SIG-M5 treated with dmso at 0.1 percent for 504 hours (cell line): Measurements from ENCODE around the gene NEURL2.

ENCODE experiments used
- DNase-seq: peaks from one replicate; lab custom pipeline; 2025; ENCODE audit not compliant: unreplicated experiment; lab: John Stamatoyannopoulos, UW

NEURL2 gene

GRCh38 chr20:45848421-45848820 lies 42.6 kb downstream of the NEURL2 start:
- no peak for DNase-seq

DNA sequence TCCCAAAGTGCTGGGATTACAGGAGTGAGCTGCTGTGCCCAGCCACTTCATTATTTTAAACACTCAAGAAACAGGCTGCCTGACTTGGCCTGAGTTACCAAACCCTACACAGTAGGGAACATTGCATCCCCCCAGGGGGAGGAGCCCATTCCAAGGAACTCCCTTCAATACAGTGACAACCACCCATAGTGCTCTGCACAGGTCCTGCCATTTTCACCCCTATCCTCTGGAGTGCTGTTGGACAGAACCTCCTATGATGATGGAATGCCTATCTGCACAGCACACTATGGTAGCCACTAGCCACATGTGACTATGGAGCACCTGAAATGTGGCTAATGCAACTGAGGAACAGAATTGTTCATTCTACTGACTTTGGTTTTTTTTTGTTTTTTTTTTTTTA lies 45.6 kb downstream of the NEURL2 start:
- no peak for DNase-seq

DNA sequence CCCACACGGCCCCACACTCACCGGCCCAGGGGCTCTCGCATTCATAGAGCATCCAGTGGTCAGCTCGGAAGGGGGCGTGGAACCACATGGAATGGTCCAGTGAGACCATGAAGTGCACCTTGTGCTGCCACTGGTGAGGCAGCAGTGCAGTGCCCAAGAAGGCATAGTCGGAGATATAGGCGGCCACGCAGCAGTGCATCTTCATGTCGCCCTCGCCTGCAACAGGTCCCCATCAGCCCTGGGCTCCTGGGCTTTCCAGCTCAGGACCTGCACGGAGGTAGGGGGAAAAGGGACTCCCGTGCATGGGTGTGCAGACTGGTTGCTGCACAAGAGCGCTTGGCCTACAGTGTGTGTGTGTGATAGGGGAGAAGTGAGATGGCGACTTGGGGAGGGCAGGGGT lies 47.5 kb downstream of the NEURL2 start:
- DNase-seq: no peak

- peak; percentile 72 for DNase-seq
Measured at GRCh38 chr20:45842169-45842812, 48.7 kb downstream of the NEURL2 start.

GRCh38 chr20:45841407-45842129 lies 49.4 kb downstream of the NEURL2 start:
- DNase-seq: no peak

DNA sequence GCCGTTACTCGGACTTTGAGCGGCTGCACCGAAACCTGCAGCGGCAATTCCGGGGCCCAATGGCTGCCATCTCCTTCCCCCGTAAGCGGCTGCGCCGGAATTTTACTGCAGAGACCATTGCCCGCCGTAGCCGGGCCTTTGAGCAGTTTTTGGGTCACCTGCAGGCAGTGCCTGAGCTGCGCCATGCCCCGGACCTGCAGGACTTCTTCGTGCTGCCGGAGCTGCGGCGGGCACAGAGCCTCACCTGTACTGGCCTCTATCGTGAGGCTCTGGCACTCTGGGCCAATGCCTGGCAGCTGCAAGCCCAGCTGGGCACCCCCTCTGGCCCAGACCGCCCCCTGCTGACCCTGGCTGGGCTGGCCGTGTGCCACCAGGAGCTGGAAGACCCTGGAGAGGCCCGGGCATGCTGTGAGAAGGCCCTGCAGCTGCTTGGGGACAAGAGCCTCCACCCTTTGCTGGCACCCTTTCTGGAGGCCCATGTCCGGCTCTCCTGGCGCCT lies 50.3 kb downstream of the NEURL2 start:
- DNase-seq: no peak
